Measurements from ENCODE around the gene TOMM20L.

GRCh38 chr14:58354808-58355207 lies 40.9 kb upstream of the TOMM20L start:
- TF ChIP-seq, protein P1, sequence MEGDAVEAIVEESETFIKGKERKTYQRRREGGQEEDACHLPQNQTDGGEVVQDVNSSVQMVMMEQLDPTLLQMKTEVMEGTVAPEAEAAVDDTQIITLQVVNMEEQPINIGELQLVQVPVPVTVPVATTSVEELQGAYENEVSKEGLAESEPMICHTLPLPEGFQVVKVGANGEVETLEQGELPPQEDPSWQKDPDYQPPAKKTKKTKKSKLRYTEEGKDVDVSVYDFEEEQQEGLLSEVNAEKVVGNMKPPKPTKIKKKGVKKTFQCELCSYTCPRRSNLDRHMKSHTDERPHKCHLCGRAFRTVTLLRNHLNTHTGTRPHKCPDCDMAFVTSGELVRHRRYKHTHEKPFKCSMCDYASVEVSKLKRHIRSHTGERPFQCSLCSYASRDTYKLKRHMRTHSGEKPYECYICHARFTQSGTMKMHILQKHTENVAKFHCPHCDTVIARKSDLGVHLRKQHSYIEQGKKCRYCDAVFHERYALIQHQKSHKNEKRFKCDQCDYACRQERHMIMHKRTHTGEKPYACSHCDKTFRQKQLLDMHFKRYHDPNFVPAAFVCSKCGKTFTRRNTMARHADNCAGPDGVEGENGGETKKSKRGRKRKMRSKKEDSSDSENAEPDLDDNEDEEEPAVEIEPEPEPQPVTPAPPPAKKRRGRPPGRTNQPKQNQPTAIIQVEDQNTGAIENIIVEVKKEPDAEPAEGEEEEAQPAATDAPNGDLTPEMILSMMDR (IDR thresholded peaks at IDR 0.05; ENCODE audit: borderline replicate concordance, extremely low read depth, low read length, poor library complexity, severe bottlenecking) = no peak
- TF ChIP-seq EZH2 (IDR thresholded peaks at IDR 0.05; ENCODE audit: borderline replicate concordance, low read depth, low read length, severe bottlenecking) = no peak
